Fibroblast of lung (primary cell): Measurements from ENCODE around the gene NUP62.

Experiments
- CTCF ChIP-seq, 2 donors: IDR thresholded peaks in 1 of 2; conservative IDR thresholded peaks in 1 of 2; 1 replicate in 1 of 2; 2 replicates in 1 of 2; pipeline ENCODE4 v1.5.1; 2011 to 2012; ENCODE audit warnings: low read length in 2 of 2, control low read depth in 1 of 2, inconsistent platforms in 1 of 2, low read depth in 1 of 2, mild to moderate bottlenecking in 1 of 2
- EZH2 ChIP-seq: IDR thresholded peaks from 2 replicates; pipeline ENCODE4 v1.5.1; 2012; ENCODE audit warnings: low read length, control low read depth, mild to moderate bottlenecking; ENCODE audit errors: missing control alignments

- TF ChIP-seq CTCF (conservative IDR thresholded peaks at IDR 0.05 in 1 of 2, IDR thresholded peaks at IDR 0.05 in 1 of 2; ENCODE audit: low read depth in 1 of 2, low read length in 2 of 2) (no peak), EZH2 (no peak)
Observed at GRCh38 chr19:49906879-49907564, 22.3 kb downstream of the NUP62 start.
